ENCODE data around the gene NDUFAF2.
"Not testable (repeated sequence)": the region's sequence is repeated elsewhere in the genome, so short reads cannot be mapped to it uniquely, and the experiment has no call there.

NDUFAF2 gene

GRCh38 chr5:61176631-61177030, 231.6 kb downstream of the NDUFAF2 start:
- no peak for DNase-seq (ENCODE audit: low read depth in 2 of 2)

GRCh38 chr5:61177070-61177469, 232.1 kb downstream of the NDUFAF2 start:
- no peak for DNase-seq (ENCODE audit: low read depth in 2 of 2)

GRCh38 chr5:61177716-61178115, 232.7 kb downstream of the NDUFAF2 start:
- DNase-seq (ENCODE audit: low read depth in 2 of 2): no peak

GRCh38 chr5:61178702-61179101, 233.7 kb downstream of the NDUFAF2 start:
- DNase-seq (ENCODE audit: low read depth in 2 of 2): no peak

GRCh38 chr5:61180886-61181285, 235.9 kb downstream of the NDUFAF2 start:
- DNase-seq (ENCODE audit: low read depth in 2 of 2): no peak

GRCh38 chr5:61182449-61182848, 237.4 kb downstream of the NDUFAF2 start:
- DNase-seq (ENCODE audit: low read depth in 2 of 2): no peak

GRCh38 chr5:61183538-61183937, 238.5 kb downstream of the NDUFAF2 start:
- no peak for DNase-seq (ENCODE audit: low read depth in 2 of 2)

GRCh38 chr5:61184708-61185107, 239.7 kb downstream of the NDUFAF2 start:
- DNase-seq (ENCODE audit: low read depth in 2 of 2): no peak

- no peak for DNase-seq (ENCODE audit: low read depth in 2 of 2)
Measured at GRCh38 chr5:61186634-61187033, 241.6 kb downstream of the NDUFAF2 start.

- DNase-seq (ENCODE audit: low read depth in 2 of 2): not testable (repeated sequence)
Measured at GRCh38 chr5:61187352-61187751, 242.3 kb downstream of the NDUFAF2 start.

GRCh38 chr5:61187826-61188225, 242.8 kb downstream of the NDUFAF2 start:
- DNase-seq (ENCODE audit: low read depth in 2 of 2): not testable (repeated sequence)

GRCh38 chr5:61198606-61199005, 253.6 kb downstream of the NDUFAF2 start:
- no peak for DNase-seq (ENCODE audit: low read depth in 2 of 2)

GRCh38 chr5:61200582-61201155, 255.7 kb downstream of the NDUFAF2 start:
- DNase-seq (ENCODE audit: low read depth in 2 of 2): no peak

- DNase-seq (ENCODE audit: low read depth in 2 of 2): no peak
Measured at GRCh38 chr5:61202213-61202612, 257.2 kb downstream of the NDUFAF2 start.
